ENCODE measurements around the gene CBX6.

DNA sequence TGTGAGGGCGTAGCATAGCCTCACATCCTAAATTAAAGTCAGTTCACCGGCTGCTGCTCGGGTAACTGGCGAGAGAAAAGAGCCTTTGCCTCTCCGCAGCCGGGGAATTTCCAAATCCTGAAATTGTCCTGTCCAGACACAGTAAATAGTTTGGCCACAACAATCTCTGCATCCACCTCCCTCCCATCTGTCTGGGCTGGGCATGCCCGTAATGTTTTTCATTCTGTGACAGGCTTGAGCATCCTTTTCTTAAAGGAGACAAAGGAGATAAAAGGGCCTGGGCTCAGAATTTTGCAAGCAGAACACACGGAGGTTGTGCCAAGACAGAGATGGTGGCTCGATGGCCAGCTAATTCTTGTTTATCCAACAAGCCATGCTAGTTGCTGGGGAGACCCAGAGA is 19.2 kb upstream of the CBX6 start:
- TF ChIP-seq, protein P1, sequence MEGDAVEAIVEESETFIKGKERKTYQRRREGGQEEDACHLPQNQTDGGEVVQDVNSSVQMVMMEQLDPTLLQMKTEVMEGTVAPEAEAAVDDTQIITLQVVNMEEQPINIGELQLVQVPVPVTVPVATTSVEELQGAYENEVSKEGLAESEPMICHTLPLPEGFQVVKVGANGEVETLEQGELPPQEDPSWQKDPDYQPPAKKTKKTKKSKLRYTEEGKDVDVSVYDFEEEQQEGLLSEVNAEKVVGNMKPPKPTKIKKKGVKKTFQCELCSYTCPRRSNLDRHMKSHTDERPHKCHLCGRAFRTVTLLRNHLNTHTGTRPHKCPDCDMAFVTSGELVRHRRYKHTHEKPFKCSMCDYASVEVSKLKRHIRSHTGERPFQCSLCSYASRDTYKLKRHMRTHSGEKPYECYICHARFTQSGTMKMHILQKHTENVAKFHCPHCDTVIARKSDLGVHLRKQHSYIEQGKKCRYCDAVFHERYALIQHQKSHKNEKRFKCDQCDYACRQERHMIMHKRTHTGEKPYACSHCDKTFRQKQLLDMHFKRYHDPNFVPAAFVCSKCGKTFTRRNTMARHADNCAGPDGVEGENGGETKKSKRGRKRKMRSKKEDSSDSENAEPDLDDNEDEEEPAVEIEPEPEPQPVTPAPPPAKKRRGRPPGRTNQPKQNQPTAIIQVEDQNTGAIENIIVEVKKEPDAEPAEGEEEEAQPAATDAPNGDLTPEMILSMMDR (conservative IDR thresholded peaks at IDR 0.05), result no peak
- no peak for TF ChIP-seq EZH2 (IDR thresholded peaks at IDR 0.05; ENCODE audit: low read depth)
